ENCODE measurements around the gene BLOC1S3.
A peak's percentile ranks its signal among the peaks of the same experiment; 100 is the strongest.

BLOC1S3 gene

GRCh38 chr19:45171211-45171623, 7.4 kb upstream of the BLOC1S3 start:
- TF ChIP-seq FOXP2 (optimal IDR thresholded peaks at IDR 0.05; ENCODE audit: borderline replicate concordance, extremely low read depth, extremely low read length, insufficient read depth) (no peak), POLR2AphosphoS5 (IDR thresholded peaks at IDR 0.05; ENCODE audit: low read depth, low read length) (peak; percentile 36; the same call in 1 of the 2 replicates), SIN3A (IDR thresholded peaks at IDR 0.05; ENCODE audit: borderline replicate concordance, insufficient read depth, low read length) (peak; percentile 57; the same call in 1 of the 2 replicates)
- TF ChIP-seq, protein P1, sequence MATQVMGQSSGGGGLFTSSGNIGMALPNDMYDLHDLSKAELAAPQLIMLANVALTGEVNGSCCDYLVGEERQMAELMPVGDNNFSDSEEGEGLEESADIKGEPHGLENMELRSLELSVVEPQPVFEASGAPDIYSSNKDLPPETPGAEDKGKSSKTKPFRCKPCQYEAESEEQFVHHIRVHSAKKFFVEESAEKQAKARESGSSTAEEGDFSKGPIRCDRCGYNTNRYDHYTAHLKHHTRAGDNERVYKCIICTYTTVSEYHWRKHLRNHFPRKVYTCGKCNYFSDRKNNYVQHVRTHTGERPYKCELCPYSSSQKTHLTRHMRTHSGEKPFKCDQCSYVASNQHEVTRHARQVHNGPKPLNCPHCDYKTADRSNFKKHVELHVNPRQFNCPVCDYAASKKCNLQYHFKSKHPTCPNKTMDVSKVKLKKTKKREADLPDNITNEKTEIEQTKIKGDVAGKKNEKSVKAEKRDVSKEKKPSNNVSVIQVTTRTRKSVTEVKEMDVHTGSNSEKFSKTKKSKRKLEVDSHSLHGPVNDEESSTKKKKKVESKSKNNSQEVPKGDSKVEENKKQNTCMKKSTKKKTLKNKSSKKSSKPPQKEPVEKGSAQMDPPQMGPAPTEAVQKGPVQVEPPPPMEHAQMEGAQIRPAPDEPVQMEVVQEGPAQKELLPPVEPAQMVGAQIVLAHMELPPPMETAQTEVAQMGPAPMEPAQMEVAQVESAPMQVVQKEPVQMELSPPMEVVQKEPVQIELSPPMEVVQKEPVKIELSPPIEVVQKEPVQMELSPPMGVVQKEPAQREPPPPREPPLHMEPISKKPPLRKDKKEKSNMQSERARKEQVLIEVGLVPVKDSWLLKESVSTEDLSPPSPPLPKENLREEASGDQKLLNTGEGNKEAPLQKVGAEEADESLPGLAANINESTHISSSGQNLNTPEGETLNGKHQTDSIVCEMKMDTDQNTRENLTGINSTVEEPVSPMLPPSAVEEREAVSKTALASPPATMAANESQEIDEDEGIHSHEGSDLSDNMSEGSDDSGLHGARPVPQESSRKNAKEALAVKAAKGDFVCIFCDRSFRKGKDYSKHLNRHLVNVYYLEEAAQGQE (IDR thresholded peaks at IDR 0.05; ENCODE audit: insufficient read depth in 1 of 2, low read depth in 2 of 2, low read length in 2 of 2) = peak in 1 of 2 experiments; percentile 68; a peak in 2 of 4 replicates

GRCh38 chr19:45172173-45172572, 6.4 kb upstream of the BLOC1S3 start:
- TF ChIP-seq TAF1 (IDR thresholded peaks at IDR 0.05; ENCODE audit: borderline replicate concordance, insufficient read depth, low read length) = no peak
- no peak for TF ChIP-seq POLR2AphosphoS5 (IDR thresholded peaks at IDR 0.05; ENCODE audit: low read depth, low read length)
- TF ChIP-seq FOXP2 (optimal IDR thresholded peaks at IDR 0.05; ENCODE audit: borderline replicate concordance, extremely low read depth, extremely low read length, insufficient read depth) = no peak
- TF ChIP-seq, protein P1 (IDR thresholded peaks at IDR 0.05; ENCODE audit: insufficient read depth in 1 of 2, low read depth in 2 of 2, low read length in 2 of 2) = no peak
- no peak for TF ChIP-seq SIN3A (IDR thresholded peaks at IDR 0.05; ENCODE audit: borderline replicate concordance, insufficient read depth, low read length)

DNA sequence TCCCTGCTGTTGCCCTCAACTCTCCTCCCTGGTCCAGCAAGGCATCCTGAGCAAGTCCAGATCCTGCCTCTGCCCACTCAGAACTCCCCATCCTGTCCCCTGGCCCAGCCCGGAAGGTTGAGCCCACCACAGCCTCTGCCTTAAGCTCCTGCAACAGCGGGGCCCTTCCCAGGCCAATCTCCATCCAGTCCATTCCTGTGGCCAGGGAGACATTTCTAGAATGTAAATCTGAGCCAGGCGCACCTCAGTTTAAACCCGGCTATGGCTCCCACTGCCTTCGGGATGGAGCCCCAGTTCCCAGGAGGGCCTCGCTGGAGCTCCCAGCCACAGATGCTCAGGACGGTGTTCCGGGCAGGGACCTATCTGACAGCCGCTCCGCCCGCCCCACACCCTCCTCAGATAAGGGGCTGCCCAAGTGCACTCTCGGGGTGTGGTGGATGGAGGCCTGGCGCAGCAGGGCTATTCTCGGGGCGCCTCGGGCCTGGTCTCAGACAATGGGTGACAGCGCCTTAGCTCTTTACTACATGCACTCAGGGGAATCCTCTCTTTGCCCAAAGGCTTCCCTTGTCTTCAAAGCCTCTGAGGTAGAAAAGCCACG, 5.9 kb upstream of the BLOC1S3 start:
- TF ChIP-seq, protein P1 (IDR thresholded peaks at IDR 0.05; ENCODE audit: insufficient read depth in 1 of 2, low read depth in 2 of 2, low read length in 2 of 2) = no peak
- no peak for TF ChIP-seq FOXP2 (optimal IDR thresholded peaks at IDR 0.05; ENCODE audit: borderline replicate concordance, extremely low read depth, extremely low read length, insufficient read depth)
- no peak for TF ChIP-seq SIN3A (IDR thresholded peaks at IDR 0.05; ENCODE audit: borderline replicate concordance, insufficient read depth, low read length)
- no peak for TF ChIP-seq TAF1 (IDR thresholded peaks at IDR 0.05; ENCODE audit: borderline replicate concordance, insufficient read depth, low read length)
- TF ChIP-seq POLR2AphosphoS5 (IDR thresholded peaks at IDR 0.05; ENCODE audit: low read depth, low read length) = no peak

DNA sequence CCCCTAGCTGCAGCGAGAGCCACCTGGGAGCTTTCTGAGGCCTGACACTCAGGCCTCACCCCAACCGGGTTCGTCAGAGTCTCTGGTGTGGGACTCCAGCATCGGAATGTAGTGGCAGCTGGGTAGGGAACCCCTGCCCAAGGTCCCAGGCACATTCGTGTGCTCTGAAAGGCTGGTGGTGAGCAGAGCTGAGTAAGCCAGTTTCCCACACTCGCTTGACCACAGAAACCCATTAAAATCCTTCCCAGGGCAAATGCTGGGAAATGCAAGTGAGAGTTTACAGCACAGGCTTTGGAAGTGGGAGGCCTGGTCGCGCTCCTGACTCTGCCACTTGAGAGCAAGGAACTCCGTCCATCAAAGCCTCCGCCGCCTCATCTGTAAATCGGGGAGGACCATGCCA, 4.8 kb upstream of the BLOC1S3 start:
- TF ChIP-seq, protein P1 (IDR thresholded peaks at IDR 0.05; ENCODE audit: insufficient read depth in 1 of 2, low read depth in 2 of 2, low read length in 2 of 2) = no peak
- TF ChIP-seq POLR2AphosphoS5 (IDR thresholded peaks at IDR 0.05; ENCODE audit: low read depth, low read length) = no peak
- TF ChIP-seq SIN3A (IDR thresholded peaks at IDR 0.05; ENCODE audit: borderline replicate concordance, insufficient read depth, low read length) = no peak
- TF ChIP-seq TAF1 (IDR thresholded peaks at IDR 0.05; ENCODE audit: borderline replicate concordance, insufficient read depth, low read length) = no peak
- no peak for TF ChIP-seq FOXP2 (optimal IDR thresholded peaks at IDR 0.05; ENCODE audit: borderline replicate concordance, extremely low read depth, extremely low read length, insufficient read depth)
